ENCODE data around the gene ARIH2.

The ARIH2 gene

GRCh38 chr3:48929358-48930035 is 10.9 kb downstream of the ARIH2 start:
- DNase-seq, result no peak

- no peak for DNase-seq
Observed at GRCh38 chr3:48930590-48930989, 11.9 kb downstream of the ARIH2 start.

- DNase-seq, result no peak
Observed at GRCh38 chr3:48931944-48932580, 13.4 kb downstream of the ARIH2 start.

GRCh38 chr3:48934333-48934991 is 15.8 kb downstream of the ARIH2 start:
- DNase-seq, result no peak

- no peak for DNase-seq
Observed at GRCh38 chr3:48935530-48935929, 16.9 kb downstream of the ARIH2 start.

GRCh38 chr3:48938156-48938555 is 19.5 kb downstream of the ARIH2 start:
- no peak for DNase-seq

GRCh38 chr3:48938689-48939088 is 20.0 kb downstream of the ARIH2 start:
- no peak for DNase-seq

GRCh38 chr3:48945432-48945831 is 26.8 kb downstream of the ARIH2 start:
- no peak for DNase-seq

GRCh38 chr3:48945891-48946549 is 27.4 kb downstream of the ARIH2 start:
- DNase-seq, result no peak

- DNase-seq, result no peak
Observed at GRCh38 chr3:48949376-48949717, 30.7 kb downstream of the ARIH2 start.

GRCh38 chr3:48950051-48950450 is 31.4 kb downstream of the ARIH2 start:
- DNase-seq, result no peak

- no peak for DNase-seq
Observed at GRCh38 chr3:48951764-48952163, 33.1 kb downstream of the ARIH2 start.

- peak; percentile 27 for DNase-seq
Observed at GRCh38 chr3:48952510-48953118, 34.0 kb downstream of the ARIH2 start.

GRCh38 chr3:48957006-48957705 is 38.5 kb downstream of the ARIH2 start:
- DNase-seq, result no peak

GRCh38 chr3:48960841-48961413 is 42.3 kb downstream of the ARIH2 start:
- no peak for DNase-seq

- no peak for DNase-seq
Observed at GRCh38 chr3:48962340-48962739, 43.7 kb downstream of the ARIH2 start.

GRCh38 chr3:48962939-48963338 is 44.3 kb downstream of the ARIH2 start:
- DNase-seq, result no peak

- DNase-seq, result no peak
Observed at GRCh38 chr3:48963591-48963990, 44.9 kb downstream of the ARIH2 start.

GRCh38 chr3:48966367-48966766 is 47.7 kb downstream of the ARIH2 start:
- no peak for DNase-seq

GRCh38 chr3:48966876-48967361 is 48.3 kb downstream of the ARIH2 start:
- no peak for DNase-seq

- no peak for DNase-seq
Observed at GRCh38 chr3:48970586-48970985, 51.9 kb downstream of the ARIH2 start.
